Smooth muscle cell (in vitro differentiated cells): ENCODE measurements around the gene AOPEP. TPM values are rescaled to one million over a fixed set of nuclear protein-coding genes. Genes with fewer than 3 reads are reported as not detected.
"Not testable (repeated sequence)": the region's sequence is repeated elsewhere in the genome, so short reads cannot be mapped to it uniquely, and the experiment has no call there.

Source experiments
- DNase-seq: peaks from one replicate; lab custom pipeline; 2025; ENCODE audit not compliant: unreplicated experiment; lab: John Stamatoyannopoulos, UW
- H2AFZ ChIP-seq: fragments of 200-600 bp; sonication (generic); 2 replicates; pipeline ENCODE4 v1.6.0; 2016; ENCODE audit warnings: antibody characterized with exemption, low read depth, mild to moderate bottlenecking
- H3F3A ChIP-seq: fragments of 200-600 bp; sonication (generic); 2 replicates; pipeline ENCODE4 v1.6.0; 2017; ENCODE audit warnings: antibody characterized with exemption, low read depth
- H3K27ac ChIP-seq: fragments of 200-600 bp; sonication (generic); 2 replicates; pipeline ENCODE4 v1.5.1; 2016; ENCODE audit warnings: low read depth, mild to moderate bottlenecking
- H3K27me3 ChIP-seq: fragments of 200-600 bp; sonication (generic); 2 replicates; pipeline ENCODE4 v1.6.1; 2016; ENCODE audit warnings: low read depth, mild to moderate bottlenecking
- H3K36me3 ChIP-seq: fragments of 200-600 bp; sonication (generic); 2 replicates; pipeline ENCODE4 v1.5.1; 2016; ENCODE audit warnings: low read depth
- H3K4me1 ChIP-seq: fragments of 200-600 bp; sonication (generic); 2 replicates; pipeline ENCODE4 v1.5.1; 2016; ENCODE audit warnings: low read depth
- H3K4me2 ChIP-seq: fragments of 200-600 bp; sonication (generic); 2 replicates; pipeline ENCODE4 v1.6.0; 2016; ENCODE audit warnings: mild to moderate bottlenecking
- H3K4me3 ChIP-seq: fragments of 200-600 bp; sonication (generic); 2 replicates; pipeline ENCODE4 v1.5.1; 2016; ENCODE audit warnings: mild to moderate bottlenecking
- H3K79me2 ChIP-seq: fragments of 200-600 bp; sonication (generic); 2 replicates; pipeline ENCODE4 v1.6.0; 2016; ENCODE audit warnings: low read depth, mild to moderate bottlenecking
- H3K9ac ChIP-seq: fragments of 200-600 bp; sonication (generic); 2 replicates; pipeline ENCODE4 v1.6.0; 2016; ENCODE audit warnings: low read depth
- H3K9me3 ChIP-seq: fragments of 200-600 bp; sonication (generic); replicated peaks from 2 replicates; pipeline ENCODE4 v1.5.1; 2016; ENCODE audit warnings: low read depth
- H4K20me1 ChIP-seq: fragments of 200-600 bp; sonication (generic); 2 replicates; pipeline ENCODE4 v1.6.0; 2016; ENCODE audit warnings: low read depth
- WGBS: methylation state at CpG from one replicate; pipeline ENCODE4 v1.1.7; 2016; ENCODE audit warnings: low lambda C conversion rate; 5-methylcytosine and 5-hydroxymethylcytosine counted together
- polyA plus RNA-seq: library from polyadenylated mRNA; unstranded; fragments of >200 nt; fragmentation: Nextera tagmentation; extraction: Ambion mirVana; gene quantifications from 2 replicates; pipeline ENCODE4 v1.2.1, GENCODE V29; 2016
- total RNA-seq: library from RNA; depleted of rRNA; stranded (reverse); fragments of >200 nt; gene quantifications from 2 replicates; pipeline ENCODE4 v1.2.3, GENCODE V29; 2014
- TF ChIP-seq, protein P1 (sequence below): fragments of 200-600 bp; sonication (generic); IDR thresholded peaks from 2 replicates; pipeline ENCODE4 v1.5.1; 2017; ENCODE audit warnings: borderline replicate concordance, mild to moderate bottlenecking, antibody characterized with exemption; ENCODE audit not compliant: insufficient read depth, poor library complexity, severe bottlenecking

AOPEP gene
- total and polyA plus RNA-seq, 2 experiments from 2014 or later = 52.7 to 94.9 TPM

DNA sequence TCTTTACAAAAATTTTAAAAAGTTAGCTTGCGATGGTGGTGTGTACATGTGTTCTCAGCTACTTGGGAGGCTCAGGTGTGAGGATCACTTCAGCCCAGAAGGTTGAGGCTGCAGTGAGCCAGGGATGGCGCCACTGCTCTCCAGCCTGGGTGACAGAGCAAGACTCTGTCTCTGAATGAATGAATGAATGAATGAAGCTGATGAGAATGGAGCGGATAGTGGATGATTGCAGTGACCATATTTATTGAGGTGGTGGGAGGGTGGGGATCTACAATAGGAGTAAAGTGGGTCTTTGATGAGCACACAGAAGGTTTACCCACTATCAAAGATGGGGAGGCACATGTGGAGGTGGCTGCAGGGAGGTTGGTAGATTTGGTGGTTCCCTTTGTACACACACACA, 120.2 kb downstream of the AOPEP start:
- 97% methylated on average over 3 of the region's 3 CpGs for WGBS
- no peak overlapping the region for H3K4me2 ChIP-seq
- H4K20me1 ChIP-seq = no peaks in the 10 kb centered on the region
- H3K4me3 ChIP-seq = no peak overlapping the region
- no peaks in the 10 kb centered on the region for H3K9me3 ChIP-seq
- H3K36me3 ChIP-seq = no peaks in the 10 kb centered on the region
- no peaks in the 10 kb centered on the region for H3K27me3 ChIP-seq
- DNase-seq = no peak
- H3F3A ChIP-seq = no peaks in the 10 kb centered on the region
- H3K9ac ChIP-seq = no peak overlapping the region
- no peak overlapping the region for H3K27ac ChIP-seq
- H3K79me2 ChIP-seq = peaks cover 15% of the 10 kb centered on the region
- peaks cover 9% of the 10 kb centered on the region for H3K4me1 ChIP-seq
- no peak overlapping the region for H2AFZ ChIP-seq
- TF ChIP-seq, protein P1, sequence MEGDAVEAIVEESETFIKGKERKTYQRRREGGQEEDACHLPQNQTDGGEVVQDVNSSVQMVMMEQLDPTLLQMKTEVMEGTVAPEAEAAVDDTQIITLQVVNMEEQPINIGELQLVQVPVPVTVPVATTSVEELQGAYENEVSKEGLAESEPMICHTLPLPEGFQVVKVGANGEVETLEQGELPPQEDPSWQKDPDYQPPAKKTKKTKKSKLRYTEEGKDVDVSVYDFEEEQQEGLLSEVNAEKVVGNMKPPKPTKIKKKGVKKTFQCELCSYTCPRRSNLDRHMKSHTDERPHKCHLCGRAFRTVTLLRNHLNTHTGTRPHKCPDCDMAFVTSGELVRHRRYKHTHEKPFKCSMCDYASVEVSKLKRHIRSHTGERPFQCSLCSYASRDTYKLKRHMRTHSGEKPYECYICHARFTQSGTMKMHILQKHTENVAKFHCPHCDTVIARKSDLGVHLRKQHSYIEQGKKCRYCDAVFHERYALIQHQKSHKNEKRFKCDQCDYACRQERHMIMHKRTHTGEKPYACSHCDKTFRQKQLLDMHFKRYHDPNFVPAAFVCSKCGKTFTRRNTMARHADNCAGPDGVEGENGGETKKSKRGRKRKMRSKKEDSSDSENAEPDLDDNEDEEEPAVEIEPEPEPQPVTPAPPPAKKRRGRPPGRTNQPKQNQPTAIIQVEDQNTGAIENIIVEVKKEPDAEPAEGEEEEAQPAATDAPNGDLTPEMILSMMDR = no peak

DNA sequence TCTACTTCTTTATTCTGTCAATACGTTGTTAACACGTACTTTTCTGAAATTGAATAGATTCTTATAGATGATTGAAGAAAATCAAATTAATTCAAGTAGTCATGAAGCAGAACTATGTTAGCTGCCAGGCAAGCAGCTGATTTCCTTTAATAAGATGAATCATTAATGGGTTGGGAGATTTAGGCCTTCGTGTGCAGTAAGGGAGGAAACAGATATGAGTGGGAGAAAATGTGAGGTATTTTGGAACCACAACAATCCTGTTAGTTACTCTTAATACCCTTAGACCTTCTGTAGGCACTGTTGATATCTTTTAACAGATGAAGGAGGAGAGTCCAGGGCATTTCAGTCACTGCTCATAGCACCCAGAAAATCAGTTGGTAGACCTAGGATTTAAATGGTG, 121.0 kb downstream of the AOPEP start:
- Histone ChIP-seq H3K4me1 (peaks cover 9% of the 10 kb centered on the region), H3K79me2 (peaks cover 12% of the 10 kb centered on the region), H2AFZ (no peak overlapping the region), H3K27me3 (no peaks in the 10 kb centered on the region), H3F3A (no peaks in the 10 kb centered on the region), H3K27ac (peak overlapping the region; percentile 65), H3K4me3 (no peak overlapping the region), H3K9me3 (no peaks in the 10 kb centered on the region), H3K4me2 (peak overlapping the region; percentile 21), H4K20me1 (no peaks in the 10 kb centered on the region), H3K9ac (peak overlapping the region; percentile 23), H3K36me3 (no peaks in the 10 kb centered on the region)
- DNase-seq = no peak
- TF ChIP-seq, protein P1 = no peak
- 63% methylated on average over 3 of the region's 3 CpGs for WGBS

DNA sequence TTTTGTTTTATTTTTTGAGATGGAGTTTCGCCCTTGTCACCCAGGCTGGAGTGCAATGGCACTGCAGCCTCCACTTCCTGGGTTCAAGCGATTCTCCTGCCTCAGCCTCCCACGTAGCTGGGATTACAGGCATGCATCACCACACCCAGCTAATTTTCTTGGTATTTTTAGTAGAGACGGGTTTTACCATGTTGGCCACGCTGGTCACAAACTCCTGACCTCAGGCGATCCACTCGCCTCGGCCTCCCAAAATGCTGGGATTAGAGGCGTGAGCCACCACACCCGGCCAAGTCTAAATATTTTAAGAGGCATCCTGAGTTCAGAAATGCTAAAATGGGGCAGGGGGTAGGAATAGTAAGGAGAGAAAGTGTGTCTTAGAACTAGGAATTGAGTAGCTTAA, 122.3 kb downstream of the AOPEP start:
- H3K4me2 ChIP-seq, H3K4me3 ChIP-seq, H3K27ac ChIP-seq, H3K36me3 ChIP-seq, H3K27me3 ChIP-seq, H3K4me1 ChIP-seq, H2AFZ ChIP-seq, DNase-seq, H3K9ac ChIP-seq, H3K9me3 ChIP-seq, H4K20me1 ChIP-seq, H3F3A ChIP-seq: not testable (repeated sequence)
- WGBS = 88% methylated on average over 10 of the region's 10 CpGs
- H3K79me2 ChIP-seq = peaks cover 13% of the 10 kb centered on the region

DNA sequence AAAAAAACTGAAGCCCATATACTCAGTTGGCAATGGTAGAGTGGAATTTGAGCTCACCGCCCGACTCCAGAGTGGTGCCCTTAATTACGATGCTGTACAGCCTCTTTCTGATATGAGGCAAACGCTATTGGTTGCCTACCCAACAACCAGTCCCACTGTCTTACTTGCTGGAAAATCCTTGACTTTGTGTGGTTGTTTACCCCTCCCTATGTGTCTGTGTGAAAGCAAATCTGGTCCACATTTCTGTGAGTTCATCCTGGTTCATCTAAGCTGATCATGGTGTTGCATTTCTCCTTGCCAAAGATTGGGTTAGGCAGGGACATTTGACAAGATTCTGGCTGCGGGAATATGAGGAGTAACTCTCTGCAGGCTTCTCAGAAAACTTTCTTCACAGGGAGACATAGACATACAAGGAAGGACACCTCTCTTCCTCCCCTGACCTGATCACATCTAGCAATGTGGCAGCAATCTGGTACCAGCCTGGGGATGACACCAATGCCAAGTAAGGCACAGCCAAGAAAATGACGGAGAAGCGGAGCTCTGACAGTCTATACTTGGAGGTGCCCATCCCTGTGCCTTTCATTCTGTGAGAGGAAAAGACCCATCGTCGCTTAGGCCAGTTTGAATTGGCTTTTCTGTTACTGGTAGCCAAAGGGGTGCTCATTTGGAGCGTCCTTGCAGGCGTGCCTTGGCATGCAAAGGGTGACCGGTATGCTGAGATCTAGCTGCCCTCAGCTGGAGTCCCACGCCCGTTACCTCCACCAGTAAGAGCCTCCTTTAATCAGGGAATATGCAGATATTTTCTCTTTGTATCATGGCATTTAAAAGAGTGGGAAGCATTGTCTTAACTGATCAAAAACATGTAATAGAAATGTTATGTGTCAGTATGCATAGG, 124.3 kb downstream of the AOPEP start:
- Histone ChIP-seq H3K27me3 (no peaks in the 10 kb centered on the region), H3K4me2 (no peak overlapping the region), H3K4me3 (no peak overlapping the region), H3F3A (no peaks in the 10 kb centered on the region), H3K79me2 (peaks cover 13% of the 10 kb centered on the region), H3K27ac (no peak overlapping the region), H3K4me1 (no peaks in the 10 kb centered on the region), H2AFZ (no peak overlapping the region), H3K9ac (no peak overlapping the region), H3K36me3 (no peaks in the 10 kb centered on the region), H3K9me3 (no peaks in the 10 kb centered on the region), H4K20me1 (no peaks in the 10 kb centered on the region)
- WGBS = 92% methylated on average over 14 of the region's 14 CpGs
- DNase-seq = no peak
- TF ChIP-seq, protein P1 = no peak
